Thyroid gland (tissue), 4 donors: Measurements from ENCODE around the gene ARHGEF16.

Experiments
- CTCF ChIP-seq, 6 experiments: fragments of 200-600 bp in 3 of 6; fragments of 450-650 bp in 3 of 6; sonication (generic) in 3 of 6; IDR thresholded peaks; one replicate each; pipeline ENCODE4 v1.5.1; 2016 to 2019; ENCODE audit warnings: antibody characterized with exemption in 6 of 6, mild to moderate bottlenecking in 2 of 6, inconsistent platforms in 1 of 6, moderate library complexity in 1 of 6
- POLR2A ChIP-seq, 2 donors: fragments of 450-650 bp; IDR thresholded peaks; one replicate each; pipeline ENCODE4 v1.6.1; 2017; ENCODE audit warnings: antibody characterized with exemption in 2 of 2, mild to moderate bottlenecking in 2 of 2, moderate library complexity in 1 of 2

GRCh38 chr1:3475839-3476573, 21.5 kb downstream of the ARHGEF16 start:
- no peak for TF ChIP-seq CTCF (IDR thresholded peaks at IDR 0.05)
- TF ChIP-seq POLR2A (IDR thresholded peaks at IDR 0.05), result no peak
